ENCODE data around the gene GPR89A. TPM values are rescaled to one million over a fixed set of nuclear protein-coding genes. Genes with fewer than 3 reads are reported as not detected.
"Not testable (repeated sequence)": the region's sequence is repeated elsewhere in the genome, so short reads cannot be mapped to it uniquely, and the experiment has no call there.

GPR89A gene
- total RNA-seq, 2 experiments from 2014 or later = 30.6 to 32.8 TPM

DNA sequence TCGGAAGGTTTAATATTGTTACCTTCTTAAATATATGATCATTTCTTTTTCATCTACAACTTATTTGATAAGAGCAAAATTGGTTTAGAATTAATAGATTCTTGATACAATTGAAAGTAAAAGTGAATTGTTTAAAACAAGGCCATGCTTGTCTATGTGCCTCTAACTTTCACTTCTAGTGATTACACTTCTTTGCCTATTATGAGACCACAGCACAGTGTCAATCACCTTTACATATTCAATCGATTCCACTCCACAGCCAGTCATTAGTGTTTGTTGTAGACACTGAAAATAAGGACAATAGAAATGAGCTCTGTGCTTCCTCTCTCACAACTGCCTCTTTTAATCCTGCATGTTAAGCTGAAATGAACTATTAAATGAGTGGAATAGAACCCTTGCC, 34.1 kb downstream of the GPR89A start:
- H3K27me3 Mint-ChIP-seq; POLR2A ChIA-PET; H3K4me1 Mint-ChIP-seq; H3K9me3 Mint-ChIP-seq; CTCF ChIA-PET; H3K36me3 Mint-ChIP-seq (ENCODE audit: low read depth); DNase-seq; H3K4me3 Mint-ChIP-seq; H3K27ac Mint-ChIP-seq: not testable (repeated sequence)

DNA sequence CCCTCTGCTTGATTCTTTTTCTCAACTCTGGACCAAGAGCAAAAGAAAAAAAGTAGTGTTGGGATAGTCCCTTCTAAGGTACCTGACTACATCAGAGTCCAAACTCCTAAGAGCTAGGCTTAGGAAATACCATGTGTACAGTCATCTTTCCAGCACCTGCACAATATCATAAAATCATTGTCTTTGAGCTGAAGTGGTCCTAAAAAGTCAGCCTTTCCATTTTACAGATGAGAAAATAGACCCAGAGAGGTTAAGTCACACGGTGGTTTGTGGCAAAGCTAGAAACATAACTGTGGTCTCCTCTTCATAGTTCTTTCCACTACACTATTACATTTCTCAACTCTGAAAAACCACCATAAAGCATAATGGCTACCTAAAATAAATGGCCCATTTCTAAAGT, 36.2 kb downstream of the GPR89A start:
- H3K27me3 Mint-ChIP-seq; H3K27ac Mint-ChIP-seq; DNase-seq; H3K9me3 Mint-ChIP-seq; H3K36me3 Mint-ChIP-seq (ENCODE audit: low read depth); POLR2A ChIA-PET; CTCF ChIA-PET; H3K4me3 Mint-ChIP-seq; H3K4me1 Mint-ChIP-seq: not testable (repeated sequence)

DNA sequence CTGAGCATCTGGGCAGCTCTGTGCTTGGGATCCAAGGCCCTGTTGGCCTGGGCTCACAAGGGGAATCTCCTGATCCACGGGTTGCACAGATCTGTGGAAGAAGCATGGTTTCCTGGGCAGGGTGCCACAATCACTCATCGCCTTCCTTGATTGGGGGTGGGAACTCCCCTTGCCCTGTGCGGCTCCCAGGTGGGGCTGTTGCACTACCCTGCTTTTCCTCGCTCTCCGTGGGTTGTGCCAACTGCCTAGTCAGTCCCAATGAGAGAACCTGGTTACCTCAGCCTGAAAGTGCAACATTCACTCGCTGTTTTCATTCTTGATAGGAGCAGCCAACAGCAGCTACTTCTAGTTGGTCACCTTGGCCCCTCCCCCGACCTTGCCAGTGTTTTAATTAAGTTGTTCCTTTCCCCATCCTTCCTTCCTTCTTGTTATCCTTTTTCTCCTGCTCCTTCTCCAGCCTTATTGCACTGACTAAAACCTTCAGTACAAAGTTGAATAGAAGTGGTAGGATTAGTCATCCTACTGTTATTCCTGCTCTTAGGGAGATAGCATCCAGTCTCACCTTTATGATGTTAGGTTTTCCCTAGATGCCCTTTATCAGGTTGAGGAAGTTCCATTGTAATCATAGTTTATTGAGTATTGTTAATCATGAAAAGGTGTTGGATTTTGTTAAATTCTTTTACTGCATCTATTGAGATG, 48.6 kb downstream of the GPR89A start:
- not testable (repeated sequence) for H3K4me1 Mint-ChIP-seq

DNA sequence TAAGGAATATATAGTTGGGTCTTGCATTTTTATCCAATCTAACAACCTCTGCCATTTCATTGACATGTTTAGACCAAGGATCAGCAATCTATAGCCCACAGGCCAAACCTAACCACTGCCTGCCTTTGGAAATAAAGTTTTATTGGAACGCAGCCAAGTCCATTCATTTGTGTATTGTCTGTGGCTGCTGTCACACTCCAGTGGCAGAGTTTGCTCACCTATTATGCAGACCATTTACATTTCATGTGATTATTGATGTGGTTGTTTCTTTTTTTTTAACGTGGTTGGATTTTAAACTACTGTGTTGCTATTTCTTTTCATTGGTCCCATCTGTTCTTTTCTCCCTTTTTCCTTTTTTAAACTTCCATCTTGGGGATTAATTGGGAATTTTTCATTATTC, 54.7 kb downstream of the GPR89A start:
- DNase-seq, POLR2A ChIA-PET, H3K4me1 Mint-ChIP-seq, CTCF ChIA-PET, H3K27me3 Mint-ChIP-seq, H3K9me3 Mint-ChIP-seq, H3K4me3 Mint-ChIP-seq, H3K27ac Mint-ChIP-seq: not testable (repeated sequence)
- peaks cover 16% of the 10 kb centered on the region for H3K36me3 Mint-ChIP-seq (ENCODE audit: low read depth)

More for the DNA sequence above, 48.6 kb downstream of the GPR89A start:
- H3K27me3 Mint-ChIP-seq, H3K27ac Mint-ChIP-seq, H3K9me3 Mint-ChIP-seq, H3K4me3 Mint-ChIP-seq, DNase-seq, CTCF ChIA-PET, POLR2A ChIA-PET: not testable (repeated sequence)
- peaks cover 14% of the 10 kb centered on the region for H3K36me3 Mint-ChIP-seq (ENCODE audit: low read depth)

DNA sequence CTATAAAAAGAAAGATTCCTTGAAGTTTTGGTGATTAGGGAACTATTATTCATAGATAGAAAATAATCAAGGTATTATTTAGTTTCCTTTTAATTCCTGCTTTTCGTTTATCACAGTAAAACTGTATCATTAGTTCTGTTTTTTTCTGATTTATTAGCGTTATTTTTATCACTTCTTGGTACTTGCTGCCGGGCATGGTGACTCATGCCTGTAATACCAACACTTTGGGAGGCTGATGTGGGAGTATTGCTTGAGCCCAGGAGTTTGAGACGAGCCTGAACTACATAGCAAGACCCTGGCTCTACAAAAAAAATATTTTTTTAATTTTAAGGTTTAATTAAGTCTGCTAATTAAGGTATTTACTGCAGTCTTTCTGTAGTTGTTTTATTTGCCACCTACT, 57.2 kb downstream of the GPR89A start:
- peaks cover 11% of the 10 kb centered on the region for H3K36me3 Mint-ChIP-seq (ENCODE audit: low read depth)
- H3K9me3 Mint-ChIP-seq, H3K27me3 Mint-ChIP-seq, H3K4me3 Mint-ChIP-seq, DNase-seq, CTCF ChIA-PET, H3K27ac Mint-ChIP-seq, H3K4me1 Mint-ChIP-seq, POLR2A ChIA-PET: not testable (repeated sequence)

DNA sequence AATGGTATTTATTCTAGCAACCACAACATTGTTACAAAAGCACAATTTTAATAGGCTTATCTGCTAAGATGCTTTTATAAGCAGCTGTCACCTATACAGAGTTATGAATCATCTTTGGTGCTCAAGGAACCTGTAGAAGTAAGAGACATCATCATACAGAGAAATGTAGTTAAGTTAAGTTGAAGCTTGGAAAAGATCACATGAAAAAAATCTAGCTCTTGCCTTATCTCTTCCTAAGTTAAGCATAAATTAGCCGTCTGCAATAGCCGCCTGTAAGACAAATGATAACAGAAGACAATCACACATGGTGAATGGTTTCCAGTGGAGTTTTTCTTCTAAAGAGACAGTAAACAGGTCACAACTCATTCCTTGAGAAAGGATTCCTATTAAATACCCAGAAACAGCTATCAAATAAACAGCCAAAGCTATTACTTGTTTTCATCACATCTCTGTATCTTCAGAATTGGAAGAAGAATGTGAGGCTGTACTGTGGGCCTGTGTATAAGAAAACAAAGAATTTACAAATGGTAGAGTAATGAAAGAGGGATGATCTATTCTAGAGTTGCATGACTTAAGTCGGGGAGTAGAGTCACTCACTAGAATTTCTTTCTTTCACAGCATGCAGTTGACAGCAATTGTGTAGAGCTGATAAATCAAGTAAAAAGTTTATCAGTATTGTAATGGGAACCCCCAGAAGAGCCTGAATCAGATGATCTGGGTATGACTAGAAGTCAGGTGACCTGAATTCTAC, 63.4 kb downstream of the GPR89A start:
- H3K27ac Mint-ChIP-seq = not testable (repeated sequence)

DNA sequence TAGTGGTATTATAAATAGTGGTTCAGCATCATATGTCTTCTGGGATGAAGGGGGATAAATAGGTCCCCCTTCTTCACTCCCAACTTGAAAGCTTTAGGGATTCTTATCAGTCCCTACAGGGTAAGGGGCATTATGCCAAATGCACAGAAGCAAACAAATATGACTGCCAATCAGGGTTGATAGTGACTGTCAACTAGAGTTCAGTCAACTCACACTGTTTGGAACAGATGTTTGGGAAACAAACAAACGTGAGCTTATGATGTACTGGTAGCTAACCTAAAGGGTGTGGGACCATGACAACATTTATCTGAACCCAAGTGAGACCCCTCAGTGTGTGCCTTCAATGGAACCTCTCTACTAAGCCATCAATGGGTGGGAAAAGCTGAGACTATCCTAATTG, 65.4 kb downstream of the GPR89A start:
- POLR2A ChIA-PET; H3K27ac Mint-ChIP-seq; DNase-seq; H3K4me3 Mint-ChIP-seq; H3K9me3 Mint-ChIP-seq; H3K36me3 Mint-ChIP-seq (ENCODE audit: low read depth); H3K27me3 Mint-ChIP-seq; CTCF ChIA-PET: not testable (repeated sequence)
- H3K4me1 Mint-ChIP-seq = peaks cover 11% of the 10 kb centered on the region

More for the DNA sequence above, 63.4 kb downstream of the GPR89A start:
- H3K4me3 Mint-ChIP-seq, DNase-seq, CTCF ChIA-PET, H3K27me3 Mint-ChIP-seq, POLR2A ChIA-PET, H3K9me3 Mint-ChIP-seq: not testable (repeated sequence)
- peaks cover 17% of the 10 kb centered on the region for H3K36me3 Mint-ChIP-seq (ENCODE audit: low read depth)
- H3K4me1 Mint-ChIP-seq = peaks cover 11% of the 10 kb centered on the region

DNA sequence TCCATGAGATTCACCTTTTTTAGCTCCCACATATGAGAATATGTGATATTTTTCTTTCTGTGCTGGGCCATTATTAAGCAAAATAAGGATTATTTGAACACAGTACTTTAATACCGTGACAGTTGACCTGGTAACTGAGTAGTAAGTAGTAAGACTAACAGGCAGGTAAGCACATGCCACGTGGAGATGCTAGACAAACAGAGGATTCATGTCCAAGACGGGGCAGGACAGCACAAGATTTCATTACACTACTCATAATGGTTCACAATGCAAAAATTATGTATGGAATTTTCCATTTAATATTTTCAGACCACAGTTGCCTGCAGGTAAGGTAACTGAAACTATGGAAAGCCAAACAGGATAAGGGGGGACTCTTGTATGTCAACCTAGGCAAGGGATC, 77.1 kb downstream of the GPR89A start:
- H3K27me3 Mint-ChIP-seq; POLR2A ChIA-PET; H3K9me3 Mint-ChIP-seq; CTCF ChIA-PET; H3K4me3 Mint-ChIP-seq; DNase-seq; H3K36me3 Mint-ChIP-seq (ENCODE audit: low read depth); H3K27ac Mint-ChIP-seq: not testable (repeated sequence)
- peaks cover 17% of the 10 kb centered on the region for H3K4me1 Mint-ChIP-seq

DNA sequence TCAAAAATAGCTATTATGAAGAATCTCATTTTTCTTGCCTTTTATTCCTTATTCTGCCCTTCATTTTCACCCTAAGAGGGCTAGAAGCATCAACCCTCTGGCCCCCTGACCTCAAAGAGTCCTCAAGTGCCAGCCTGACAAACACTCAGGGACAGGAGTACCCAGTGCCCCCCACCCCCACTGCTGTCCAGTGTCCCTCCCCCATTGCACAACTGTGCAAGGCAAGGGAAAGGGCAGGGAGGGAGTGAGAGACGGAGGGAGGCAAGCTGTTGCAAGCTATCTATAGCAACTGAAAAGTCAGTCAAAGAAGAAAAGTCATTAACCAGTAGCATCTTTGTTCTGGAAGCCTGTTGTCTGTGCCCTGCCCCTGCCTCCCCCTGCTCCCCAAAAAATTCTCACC, 78.3 kb downstream of the GPR89A start:
- H3K27ac Mint-ChIP-seq; H3K27me3 Mint-ChIP-seq; H3K9me3 Mint-ChIP-seq; POLR2A ChIA-PET; CTCF ChIA-PET; DNase-seq; H3K4me3 Mint-ChIP-seq; H3K36me3 Mint-ChIP-seq (ENCODE audit: low read depth): not testable (repeated sequence)
- H3K4me1 Mint-ChIP-seq = peaks cover 29% of the 10 kb centered on the region

DNA sequence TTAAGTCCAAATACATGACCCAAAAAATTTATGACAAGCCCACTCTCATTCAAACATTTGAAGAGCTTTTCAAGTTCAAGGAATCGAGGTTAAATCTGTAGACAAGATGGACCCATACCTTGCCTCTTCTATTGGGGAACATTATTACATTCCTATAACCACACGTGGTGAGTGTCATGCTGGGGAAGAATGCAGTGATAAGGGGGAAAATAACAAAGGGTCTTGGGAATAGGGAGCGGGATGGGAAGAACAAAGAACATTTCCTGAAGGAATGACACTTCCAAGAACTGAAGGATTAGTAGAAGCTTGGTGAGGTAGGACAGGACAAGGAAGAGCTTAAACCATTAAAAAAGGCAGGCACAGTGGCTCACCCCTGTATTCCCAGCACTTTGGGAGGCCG, 80.5 kb downstream of the GPR89A start:
- no peak for DNase-seq
- ChIA-PET POLR2A (no interaction called here), CTCF (interaction anchor here (1.0 kb wide), 1 partner anchor 11 kb away, joined by 3 read pairs; no protein-coding TSS in a partner anchor)
- Mint-ChIP-seq H3K36me3 (ENCODE audit: low read depth) (peaks cover 8% of the 10 kb centered on the region), H3K4me3 (no peak overlapping the region), H3K27ac (peak overlapping the region; percentile 2), H3K9me3 (no peaks in the 10 kb centered on the region), H3K27me3 (no peaks in the 10 kb centered on the region), H3K4me1 (peaks cover 39% of the 10 kb centered on the region)

DNA sequence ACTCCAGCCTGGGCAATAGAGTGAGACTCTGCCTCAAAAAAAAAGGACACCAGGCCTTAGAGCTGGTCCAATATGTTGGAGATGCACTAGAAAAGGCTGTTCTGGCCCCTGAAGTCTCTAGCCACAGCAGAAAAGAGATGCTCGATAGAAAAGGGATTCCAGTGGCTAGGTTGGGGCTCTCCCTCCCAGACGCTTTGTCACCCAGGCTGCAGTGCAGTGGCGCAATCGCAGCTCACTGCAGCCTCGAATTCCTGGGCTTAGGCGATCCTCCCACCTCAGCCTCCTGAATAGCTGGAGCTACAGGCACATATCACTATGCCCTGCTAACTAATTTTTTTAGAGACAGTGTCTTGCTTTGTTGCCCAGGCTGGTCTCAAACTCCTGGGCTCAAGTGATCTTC, 81.1 kb downstream of the GPR89A start:
- no peak for DNase-seq
- Mint-ChIP-seq H3K27ac (peak overlapping the region; percentile 93), H3K9me3 (no peaks in the 10 kb centered on the region), H3K36me3 (ENCODE audit: low read depth) (peaks cover 8% of the 10 kb centered on the region), H3K4me3 (no peak overlapping the region), H3K27me3 (no peaks in the 10 kb centered on the region), H3K4me1 (peaks cover 39% of the 10 kb centered on the region)
- ChIA-PET CTCF (interaction anchor here (1.0 kb wide), 1 partner anchor 10 kb away, joined by 3 read pairs; no protein-coding TSS in a partner anchor), POLR2A (no interaction called here)

DNA sequence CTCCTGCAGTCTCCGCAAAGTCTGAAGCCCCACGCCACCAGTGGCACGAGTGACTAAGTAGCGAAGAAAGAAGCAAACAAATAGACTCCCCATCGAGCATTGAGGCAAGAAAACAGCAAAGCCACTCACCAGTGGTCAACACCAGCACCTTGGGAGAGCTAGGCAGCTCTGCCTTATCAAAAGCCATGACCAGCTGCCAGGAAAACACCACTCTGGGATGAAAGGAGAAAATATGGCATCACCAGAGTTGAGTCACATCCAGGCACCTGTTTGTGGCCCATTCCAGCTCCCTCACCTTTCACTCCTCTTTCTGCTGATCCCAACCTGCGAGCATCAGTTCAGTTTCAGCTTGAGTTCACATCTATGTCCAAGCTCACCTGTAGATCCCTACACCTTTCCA, 82.1 kb downstream of the GPR89A start:
- H3K4me3 Mint-ChIP-seq = peak overlapping the region; percentile 51
- POLR2A ChIA-PET = no interaction called here
- CTCF ChIA-PET = no interaction called here
- no peak for DNase-seq
- no peaks in the 10 kb centered on the region for H3K9me3 Mint-ChIP-seq
- H3K36me3 Mint-ChIP-seq (ENCODE audit: low read depth) = peaks cover 8% of the 10 kb centered on the region
- H3K27me3 Mint-ChIP-seq = peaks cover 2% of the 10 kb centered on the region
- peaks cover 39% of the 10 kb centered on the region for H3K4me1 Mint-ChIP-seq
- H3K27ac Mint-ChIP-seq = peak overlapping the region; percentile 93

DNA sequence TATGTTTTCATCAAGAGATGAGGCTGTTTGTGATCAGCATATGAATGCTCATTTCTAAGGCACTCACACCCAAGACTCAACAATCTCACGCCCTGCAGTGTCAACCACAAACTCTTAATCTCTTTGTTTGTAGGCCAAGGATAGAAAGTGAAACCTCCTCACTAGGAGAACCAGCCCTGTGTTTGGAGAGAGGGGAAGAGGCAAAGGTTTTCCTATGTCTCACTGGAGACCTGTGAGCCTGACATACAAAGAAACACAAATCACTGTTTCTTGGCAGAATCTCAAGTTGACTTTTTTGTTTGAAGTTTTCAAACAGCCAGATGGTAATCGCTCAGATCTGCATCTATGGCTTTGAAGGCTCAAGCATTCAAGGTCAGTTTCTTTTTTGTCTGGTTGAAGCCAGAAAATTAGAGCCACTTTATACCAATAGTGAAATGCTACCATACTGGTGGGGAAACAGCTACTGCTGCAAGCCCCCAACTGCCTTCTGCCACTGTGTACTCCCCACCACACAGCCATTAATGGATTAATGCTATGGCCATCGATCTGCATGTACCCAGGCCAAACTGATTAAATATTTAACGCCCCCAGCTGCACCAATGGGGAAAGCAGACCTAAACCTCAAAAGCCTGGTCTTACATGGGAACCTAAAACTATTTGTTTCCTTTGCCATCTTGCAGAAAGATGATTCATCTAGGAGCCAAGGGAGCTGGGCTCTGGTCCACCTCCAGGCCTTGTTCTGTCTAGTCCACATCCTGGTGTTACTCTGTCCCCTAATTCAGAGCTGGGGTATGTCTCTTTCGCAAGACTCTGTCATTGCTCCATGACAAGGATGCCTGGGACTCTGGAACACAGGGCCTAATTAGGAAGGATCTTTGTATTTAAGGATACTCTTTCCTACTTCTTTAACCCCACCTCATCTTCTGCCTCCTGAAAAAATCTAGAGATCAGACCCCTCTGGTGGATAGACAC, 83.1 kb downstream of the GPR89A start:
- H3K4me1 Mint-ChIP-seq = peaks cover 39% of the 10 kb centered on the region
- H3K27me3 Mint-ChIP-seq = peaks cover 2% of the 10 kb centered on the region
- ChIA-PET CTCF (interaction anchor here (1.5 kb wide), 1 partner anchor 12 kb away, joined by 4 read pairs; no protein-coding TSS in a partner anchor), POLR2A (interaction anchor here (0.7 kb wide), 1 partner anchor 18 kb away, joined by 4 read pairs; no protein-coding TSS in a partner anchor)
- H3K4me3 Mint-ChIP-seq = peak overlapping the region; percentile 51
- peak; percentile 78 for DNase-seq
- peaks cover 8% of the 10 kb centered on the region for H3K36me3 Mint-ChIP-seq (ENCODE audit: low read depth)
- H3K9me3 Mint-ChIP-seq = no peaks in the 10 kb centered on the region
- peak overlapping the region; percentile 93 for H3K27ac Mint-ChIP-seq
